LNCAP (cell line): Measurements from ENCODE around the gene DLL1.

Experiments
- TF ChIP-seq, protein P1 (sequence below): fragments of 450-650 bp; IDR thresholded peaks from 2 replicates; pipeline ENCODE4 v1.5.1; 2017; ENCODE audit warnings: mild to moderate bottlenecking

Gene DLL1

GRCh38 chr6:170277893-170278742 lies 12.8 kb downstream of the DLL1 start:
- TF ChIP-seq, protein P1, sequence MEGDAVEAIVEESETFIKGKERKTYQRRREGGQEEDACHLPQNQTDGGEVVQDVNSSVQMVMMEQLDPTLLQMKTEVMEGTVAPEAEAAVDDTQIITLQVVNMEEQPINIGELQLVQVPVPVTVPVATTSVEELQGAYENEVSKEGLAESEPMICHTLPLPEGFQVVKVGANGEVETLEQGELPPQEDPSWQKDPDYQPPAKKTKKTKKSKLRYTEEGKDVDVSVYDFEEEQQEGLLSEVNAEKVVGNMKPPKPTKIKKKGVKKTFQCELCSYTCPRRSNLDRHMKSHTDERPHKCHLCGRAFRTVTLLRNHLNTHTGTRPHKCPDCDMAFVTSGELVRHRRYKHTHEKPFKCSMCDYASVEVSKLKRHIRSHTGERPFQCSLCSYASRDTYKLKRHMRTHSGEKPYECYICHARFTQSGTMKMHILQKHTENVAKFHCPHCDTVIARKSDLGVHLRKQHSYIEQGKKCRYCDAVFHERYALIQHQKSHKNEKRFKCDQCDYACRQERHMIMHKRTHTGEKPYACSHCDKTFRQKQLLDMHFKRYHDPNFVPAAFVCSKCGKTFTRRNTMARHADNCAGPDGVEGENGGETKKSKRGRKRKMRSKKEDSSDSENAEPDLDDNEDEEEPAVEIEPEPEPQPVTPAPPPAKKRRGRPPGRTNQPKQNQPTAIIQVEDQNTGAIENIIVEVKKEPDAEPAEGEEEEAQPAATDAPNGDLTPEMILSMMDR, result no peak

GRCh38 chr6:170276369-170277057 lies 14.4 kb downstream of the DLL1 start:
- TF ChIP-seq, protein P1, result no peak

GRCh38 chr6:170274713-170275560 lies 15.9 kb downstream of the DLL1 start:
- TF ChIP-seq, protein P1, result no peak

GRCh38 chr6:170273681-170274080 lies 17.2 kb downstream of the DLL1 start:
- TF ChIP-seq, protein P1, result no peak

- TF ChIP-seq, protein P1, result no peak
Observed at GRCh38 chr6:170273191-170273590, 17.7 kb downstream of the DLL1 start.

DNA sequence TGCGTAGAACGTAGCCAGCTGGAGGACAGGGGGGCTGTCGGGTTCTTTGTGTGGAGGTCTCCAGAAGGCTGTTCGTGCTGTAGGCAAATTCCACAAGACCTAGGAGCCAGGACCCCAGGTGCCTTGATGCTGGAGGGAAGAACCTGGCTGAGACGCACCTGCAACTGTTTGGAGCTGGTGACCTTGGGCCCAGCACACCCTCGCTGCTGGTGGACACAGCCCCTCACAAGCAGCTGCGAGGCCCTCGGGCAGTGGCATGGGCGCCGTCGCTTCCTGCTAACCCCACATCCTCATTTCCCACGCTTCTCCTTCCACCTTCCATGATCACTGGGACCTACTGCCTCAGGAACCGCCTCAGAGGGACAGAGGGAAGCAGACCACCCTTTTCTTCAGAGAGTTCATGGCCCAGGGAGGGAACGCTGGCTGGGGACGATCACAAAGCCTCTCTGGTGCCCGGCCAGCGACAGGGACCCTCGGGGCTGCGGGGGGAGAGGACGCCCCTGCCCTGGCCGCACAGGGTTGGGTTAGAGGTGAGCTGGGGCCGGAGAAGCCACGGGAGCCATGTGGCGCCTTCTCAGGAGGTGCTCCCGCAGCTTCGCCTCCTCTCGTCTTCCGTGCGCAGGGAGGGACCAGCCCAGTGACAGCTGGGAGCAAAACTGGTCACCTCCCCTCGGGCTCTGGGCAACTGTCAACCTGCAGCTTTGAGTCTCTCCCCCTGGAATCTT lies 18.4 kb downstream of the DLL1 start:
- TF ChIP-seq, protein P1, result no peak
